ENCODE data around the gene ZNF532. TPM values are rescaled to one million over a fixed set of nuclear protein-coding genes. Genes with fewer than 3 reads are reported as not detected.

The ZNF532 gene
- total RNA-seq, 6 experiments from 2014 or later = 43.1 to 56.6 (median 50.1) TPM

GRCh38 chr18:59035591-59035990 lies 170.9 kb downstream of the ZNF532 start:
- H3K36me3 Mint-ChIP-seq (ENCODE audit: low read depth) = no peaks in the 10 kb centered on the region
- DNase-seq = no peak
- no peaks in the 10 kb centered on the region for H3K9me3 Mint-ChIP-seq
- H3K4me1 Mint-ChIP-seq (ENCODE audit: low read depth) = peaks cover 5% of the 10 kb centered on the region
- H3K27me3 Mint-ChIP-seq (ENCODE audit: insufficient read depth) = peaks cover 3% of the 10 kb centered on the region
- TF ChIP-seq CTCF (IDR thresholded peaks at IDR 0.05) = no peak
- no peak overlapping the region for H3K4me3 Mint-ChIP-seq
- no peak overlapping the region for H3K27ac Mint-ChIP-seq

Other genes starting within 250 kb of the ZNF532 start
- gene ALPK2, start 235.8 kb upstream of the ZNF532 start, total RNA-seq (2021; fragmentation: NEBNext Ultra II Directional; extraction: Animal tissue kit (Norgen Biotek cat#: 25700)) = 10 to 100 TPM; 31.6 to 36.0 (median 35.1) TPM
- 10 to 100 TPM; 19.9 to 25.6 (median 22.4) TPM for gene MALT1, start 193.4 kb upstream of the ZNF532 start, total RNA-seq (2021; fragmentation: NEBNext Ultra II Directional; extraction: Animal tissue kit (Norgen Biotek cat#: 25700))